GM19455 (cell line): ENCODE measurements around the gene PRAC1.

Experiments used
- ATAC-seq: cut with Tn5 transposase; IDR thresholded peaks from one replicate; pipeline ENCODE4 v1.9.1; 2021; ENCODE audit not compliant: unreplicated experiment

The PRAC1 gene

DNA sequence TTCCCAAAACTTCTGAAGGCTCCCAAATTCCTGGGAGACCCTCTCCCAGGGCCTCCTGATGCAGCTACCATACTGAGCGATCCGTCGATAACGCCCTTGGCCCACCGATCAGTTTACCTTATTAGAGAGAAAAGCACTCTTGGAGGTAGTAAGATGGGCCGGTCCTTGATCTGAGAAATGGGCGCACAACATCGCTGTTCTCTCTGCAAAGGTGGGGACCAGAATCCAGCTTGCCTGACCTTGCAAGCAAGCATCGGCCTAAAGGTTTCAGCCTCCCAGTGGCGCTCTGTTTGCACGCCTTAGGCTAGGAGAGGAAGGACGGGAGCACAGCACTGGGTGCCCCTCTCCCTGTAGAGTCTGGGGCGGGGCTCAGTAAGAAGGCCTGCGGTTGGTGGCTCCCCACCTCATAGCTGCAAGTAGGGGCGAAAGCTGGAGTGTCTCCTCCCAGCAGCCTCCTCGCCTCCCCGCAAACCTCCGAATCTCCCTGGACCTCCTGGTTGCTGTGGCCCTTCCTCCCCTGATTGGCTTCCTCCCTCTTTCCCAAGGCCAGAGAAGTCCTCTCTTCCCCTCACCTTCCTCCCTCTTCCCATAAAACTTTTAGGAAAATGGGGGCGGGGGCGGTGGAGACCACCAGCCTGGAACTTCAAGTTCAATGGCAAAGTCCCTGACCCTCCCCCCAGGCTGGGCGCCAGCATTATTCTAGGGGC is at the start of gene PRAC1:
Gene PRAC1, minus strand, starts transcription at position 318 of the 707 bp plus-strand sequence. Its CDS starts 126 bp downstream, at position 192.
- ATAC-seq, result no peak

DNA sequence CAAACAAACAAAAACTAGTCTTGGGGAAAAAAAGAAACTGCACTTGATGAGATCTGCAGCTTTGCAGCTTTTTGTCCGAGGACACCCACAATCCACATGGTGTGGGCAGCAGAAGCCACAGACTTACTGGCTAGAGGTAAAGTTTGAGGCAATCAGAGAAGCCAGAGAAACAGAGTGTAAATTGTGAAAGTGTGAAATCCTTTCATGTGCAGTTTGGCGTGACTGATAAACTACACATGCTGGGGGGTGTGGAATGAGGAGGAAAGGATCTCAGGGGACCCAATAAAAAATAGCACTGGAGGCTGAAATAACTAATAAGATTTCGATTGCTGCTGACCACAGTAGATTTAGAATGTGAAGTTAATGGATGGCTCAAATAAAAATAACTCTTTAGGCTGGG is 48.6 kb upstream of the PRAC1 start:
- ATAC-seq, result no peak

DNA sequence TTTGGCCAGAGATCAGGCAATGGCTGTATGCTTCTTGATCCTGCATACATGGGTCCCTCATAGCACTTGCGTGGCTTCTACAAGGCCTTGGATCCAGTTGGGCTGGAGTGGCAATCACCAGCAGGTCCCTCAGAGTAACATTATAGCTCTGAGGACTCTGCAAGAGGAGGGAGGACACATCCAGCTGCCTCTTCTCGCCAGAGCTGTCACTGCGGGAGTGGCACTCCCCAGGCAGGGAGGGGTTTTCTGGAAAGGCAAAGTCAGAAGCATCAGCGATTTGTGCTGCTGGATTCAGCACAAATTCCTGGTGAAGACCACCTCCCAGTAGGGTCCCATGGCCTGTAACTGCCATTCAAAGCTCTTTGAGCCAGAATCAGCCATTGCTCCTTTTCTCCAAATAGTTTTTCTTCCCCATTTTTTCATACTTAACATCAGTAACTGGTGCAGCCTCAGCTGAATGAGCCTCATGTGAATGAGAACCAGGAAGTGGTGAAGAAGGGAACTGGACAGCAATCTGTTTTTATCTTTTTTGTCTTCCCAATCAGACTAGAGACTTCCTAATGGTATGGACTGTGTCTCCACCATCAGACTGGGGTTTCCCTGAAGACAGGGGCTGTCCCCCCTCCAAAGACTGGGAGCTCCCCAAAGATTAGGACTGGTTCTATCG is 46.8 kb upstream of the PRAC1 start:
- no peak for ATAC-seq

GRCh38 chr17:48767263-48767774 is 45.0 kb upstream of the PRAC1 start:
- no peak for ATAC-seq

DNA sequence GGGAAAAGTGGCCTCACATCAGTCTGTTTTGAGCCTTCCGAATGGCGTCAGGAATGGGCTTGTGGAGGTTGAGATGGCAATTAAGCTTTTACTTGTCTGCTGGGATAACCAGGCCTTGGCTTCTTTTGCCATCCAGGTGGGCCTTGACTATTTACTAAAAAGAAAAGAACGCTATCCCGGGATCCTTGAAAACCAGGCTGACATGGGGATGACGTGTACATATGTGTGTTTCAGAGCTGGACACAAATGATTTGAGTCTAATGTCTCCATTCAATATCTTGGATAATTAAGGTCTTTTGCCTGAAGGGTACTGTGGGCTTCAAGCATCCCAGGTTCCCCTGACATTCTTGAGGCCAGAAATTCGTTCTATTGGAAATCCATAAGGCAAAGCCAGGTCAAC is 38.8 kb upstream of the PRAC1 start:
- ATAC-seq, result no peak

DNA sequence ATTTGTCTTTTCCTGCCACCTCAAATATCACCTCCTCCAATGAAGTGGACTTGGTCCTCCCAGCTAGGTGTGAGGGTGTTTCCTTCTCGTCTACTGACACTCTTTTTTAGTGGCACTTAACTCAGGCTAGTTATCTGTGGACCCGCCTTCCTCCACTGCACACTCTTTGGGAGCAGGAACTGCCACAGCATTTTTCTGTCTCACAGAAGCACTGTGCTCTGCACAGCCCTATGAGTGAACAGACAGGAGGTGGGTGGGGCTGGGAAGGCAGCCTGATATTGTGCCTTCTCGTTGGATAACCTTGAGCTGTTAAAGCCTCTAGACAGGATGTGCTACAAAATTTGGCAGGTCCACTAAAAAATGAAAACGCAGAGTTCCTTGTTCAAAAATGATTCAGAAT is 38.1 kb upstream of the PRAC1 start:
- no peak for ATAC-seq

DNA sequence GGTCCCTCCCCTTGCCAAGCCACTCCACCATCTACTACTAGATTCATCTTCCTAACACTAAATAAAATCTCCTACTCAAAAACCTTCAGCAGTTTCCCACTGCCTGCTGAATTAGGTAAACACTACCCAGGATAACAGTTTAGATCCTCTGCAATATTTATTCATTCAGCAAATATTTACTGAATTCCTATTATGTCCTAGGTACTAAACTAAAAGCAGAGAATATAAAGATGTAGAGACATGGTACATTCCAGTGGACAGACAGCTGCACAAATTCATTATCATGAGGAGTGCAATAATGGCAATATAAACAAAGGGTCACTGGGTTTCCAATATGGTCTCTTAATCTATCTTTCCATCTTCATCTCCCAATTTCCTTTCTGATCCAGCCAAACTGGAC is 37.0 kb upstream of the PRAC1 start:
- ATAC-seq, result no peak

DNA sequence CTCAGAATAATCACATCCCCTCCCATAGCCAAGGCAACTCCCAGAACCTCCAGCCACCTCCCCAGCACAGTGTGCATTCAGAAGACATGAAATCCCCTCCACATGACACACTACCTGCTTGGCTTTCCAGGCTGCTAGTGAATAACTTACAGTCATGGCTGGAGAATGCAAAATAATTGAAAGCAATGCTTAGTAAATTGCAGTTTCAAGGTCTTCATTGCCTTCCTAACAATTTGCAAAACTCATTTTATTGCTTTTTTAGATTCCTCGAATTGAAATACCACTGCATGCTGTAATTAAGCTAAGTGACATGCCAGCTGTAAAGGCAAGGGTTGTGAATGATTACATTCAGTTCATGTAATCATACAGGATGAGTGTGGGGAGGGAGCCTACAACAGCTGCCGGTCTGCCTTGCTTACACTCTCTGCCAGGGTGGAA is 35.2 kb upstream of the PRAC1 start:
- ATAC-seq, result no peak

- ATAC-seq, result no peak
Observed at GRCh38 chr17:48756830-48757251, 34.5 kb upstream of the PRAC1 start.

DNA sequence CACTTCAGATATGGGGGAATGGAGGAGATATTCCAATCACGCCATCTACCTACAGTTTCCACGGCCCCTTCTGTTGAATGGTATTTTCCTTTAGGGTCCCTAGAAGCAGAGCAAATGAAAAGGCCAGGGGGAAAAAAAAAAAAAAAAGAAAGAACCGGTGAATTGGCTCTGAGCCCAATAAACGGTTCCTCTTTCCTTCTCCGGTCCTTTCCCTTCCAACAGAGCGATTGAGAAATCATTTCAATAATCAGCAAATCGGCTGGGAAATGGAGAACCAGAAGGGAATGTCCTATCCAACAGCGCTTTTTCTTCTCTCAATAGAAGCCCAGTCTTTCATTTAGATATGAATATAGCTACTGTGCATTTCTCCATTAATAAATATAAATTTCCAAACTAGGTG is 33.0 kb upstream of the PRAC1 start:
- no peak for ATAC-seq

GRCh38 chr17:48754500-48755261 is 32.4 kb upstream of the PRAC1 start:
- no peak for ATAC-seq

- ATAC-seq, result no peak
Observed at GRCh38 chr17:48753794-48754499, 31.6 kb upstream of the PRAC1 start.

- no peak for ATAC-seq
Observed at GRCh38 chr17:48752399-48753288, 30.3 kb upstream of the PRAC1 start.

- no peak for ATAC-seq
Observed at GRCh38 chr17:48751733-48752398, 29.5 kb upstream of the PRAC1 start.

DNA sequence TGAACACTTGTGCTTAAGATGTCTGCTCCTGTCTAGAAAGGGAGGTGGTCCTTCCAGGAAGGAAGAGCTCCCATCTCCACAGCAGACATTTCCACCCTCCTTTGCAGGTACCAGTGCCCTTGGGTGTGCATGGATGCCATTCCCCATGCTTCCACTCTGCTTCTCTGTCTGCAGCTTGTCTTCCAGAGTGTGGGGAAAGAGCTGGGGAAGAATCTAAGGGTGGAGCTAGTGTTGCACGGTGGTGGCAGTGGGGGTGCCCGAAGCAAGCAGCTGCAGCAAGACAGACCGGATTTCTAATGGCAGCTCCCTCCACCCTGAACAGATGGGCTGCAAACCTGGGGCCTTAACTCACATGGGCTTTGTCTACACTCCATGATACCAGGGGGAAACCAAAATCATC is 28.9 kb upstream of the PRAC1 start:
- ATAC-seq, result no peak

DNA sequence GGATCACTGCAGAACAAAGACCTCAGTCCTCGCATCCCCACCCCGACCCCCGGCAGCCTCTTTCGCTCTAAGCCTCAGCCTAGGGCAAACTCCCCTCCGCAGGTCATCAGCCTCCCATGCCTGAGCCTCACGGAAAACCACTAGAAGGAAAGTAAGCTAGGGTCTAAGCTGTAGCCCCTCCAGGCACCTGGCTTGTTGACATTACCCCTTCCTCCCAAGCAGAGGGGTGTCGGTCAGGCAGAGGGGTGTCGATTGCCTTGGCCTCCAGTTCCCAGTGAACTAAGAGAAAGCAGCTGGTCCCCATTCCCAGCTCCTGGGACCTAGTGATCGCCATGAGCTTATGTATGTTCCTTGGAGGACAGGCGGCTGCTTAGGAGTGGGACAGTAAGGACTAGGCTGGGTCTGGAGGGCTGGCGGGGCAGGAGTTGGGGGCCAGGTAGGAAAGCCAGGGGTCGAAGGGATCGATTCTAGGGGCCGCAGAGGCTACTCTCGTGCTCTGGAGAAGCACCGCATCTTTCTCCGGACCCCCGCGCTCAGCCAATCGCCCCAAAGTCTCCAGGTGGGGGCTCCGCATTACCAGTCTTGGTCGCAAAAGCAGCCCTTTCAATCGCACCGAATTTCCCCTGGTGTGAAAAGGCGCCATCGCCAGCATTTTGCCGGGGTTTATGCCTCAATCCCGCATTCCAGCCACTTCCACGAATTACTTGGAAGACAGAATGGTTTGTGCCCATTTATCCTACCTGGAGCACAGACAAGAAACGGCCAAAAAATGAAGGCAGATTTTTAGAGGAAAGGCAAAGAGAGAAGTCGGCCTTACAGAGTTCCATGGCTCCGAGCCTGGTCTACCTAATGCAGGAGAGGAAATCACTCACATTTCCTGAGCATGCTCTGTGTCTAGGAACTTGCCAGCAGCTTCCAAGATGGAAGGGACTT is 27.6 kb upstream of the PRAC1 start:
- ATAC-seq, result no peak

DNA sequence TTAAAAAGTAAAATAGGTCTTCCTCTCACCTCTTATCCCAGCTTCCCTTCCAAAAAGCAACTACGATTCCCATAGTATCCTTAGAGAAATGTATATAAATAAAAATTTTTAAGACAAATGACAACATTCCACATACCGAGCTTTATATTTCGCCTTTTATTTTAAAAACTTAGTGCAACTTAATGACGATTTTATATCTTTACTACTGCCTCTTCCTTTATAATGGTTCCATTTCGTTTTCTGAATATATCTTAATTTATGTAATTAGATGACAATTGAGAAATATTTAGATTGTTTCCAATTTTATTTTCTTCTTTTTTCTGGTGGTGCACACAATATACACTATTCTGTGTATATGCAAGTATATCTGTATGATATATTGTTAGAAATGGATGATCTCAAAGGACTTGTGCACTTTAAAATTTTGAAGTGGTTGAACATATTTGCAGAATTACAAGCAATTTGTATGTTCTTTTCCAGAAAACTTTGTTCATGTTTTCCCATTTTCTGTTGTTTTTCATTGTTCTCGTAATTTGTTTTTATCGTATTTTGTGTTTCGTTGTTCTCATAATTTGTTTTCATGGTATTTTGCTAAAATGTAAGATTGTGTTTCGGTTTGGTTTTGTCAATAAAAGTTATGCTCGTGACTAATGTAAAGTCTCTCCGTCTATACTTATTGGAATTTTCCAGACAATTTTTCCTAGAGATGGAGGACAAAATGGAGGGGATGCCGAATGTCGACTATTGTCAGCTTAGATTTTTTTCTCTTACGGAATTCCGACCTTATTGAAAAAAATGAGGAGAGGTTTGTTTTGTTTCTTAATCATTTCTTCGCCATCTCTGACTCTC is 26.6 kb upstream of the PRAC1 start:
- ATAC-seq, result no peak
